ENCODE data around the gene GPS1. TPM values are rescaled to one million over a fixed set of nuclear protein-coding genes. Genes with fewer than 3 reads are reported as not detected.

Gene GPS1
- total RNA-seq, 1 donor from 2014 or later = 105 TPM

- no peak for DNase-seq (ENCODE audit: low spot score in 2 of 2, unreplicated experiment in 2 of 2)
- no peak for TF ChIP-seq CTCF (IDR thresholded peaks at IDR 0.05; ENCODE audit: unreplicated experiment)
- Mint-ChIP-seq H3K27ac (no peak overlapping the region), H3K4me1 (peaks cover 11% of the 10 kb centered on the region), H3K4me3 (no peak overlapping the region), H3K36me3 (no peaks in the 10 kb centered on the region), H3K9me3 (no peaks in the 10 kb centered on the region), H3K27me3 (ENCODE audit: low read depth) (no peaks in the 10 kb centered on the region)
Measured at GRCh38 chr17:82016061-82016874, 35.4 kb upstream of the GPS1 start.

- Mint-ChIP-seq H3K4me3 (no peak overlapping the region), H3K27ac (no peak overlapping the region), H3K4me1 (peaks cover 16% of the 10 kb centered on the region), H3K36me3 (no peaks in the 10 kb centered on the region), H3K27me3 (ENCODE audit: low read depth) (no peaks in the 10 kb centered on the region), H3K9me3 (no peaks in the 10 kb centered on the region)
- no peak for TF ChIP-seq CTCF (IDR thresholded peaks at IDR 0.05; ENCODE audit: unreplicated experiment)
- no peak for DNase-seq (ENCODE audit: low spot score in 2 of 2, unreplicated experiment in 2 of 2)
Measured at GRCh38 chr17:82016875-82017459, 34.7 kb upstream of the GPS1 start.

GRCh38 chr17:82017612-82018151 lies 34.0 kb upstream of the GPS1 start:
- no peak overlapping the region for H3K27ac Mint-ChIP-seq
- no peaks in the 10 kb centered on the region for H3K27me3 Mint-ChIP-seq (ENCODE audit: low read depth)
- H3K4me1 Mint-ChIP-seq = peaks cover 17% of the 10 kb centered on the region
- no peak for TF ChIP-seq CTCF (IDR thresholded peaks at IDR 0.05; ENCODE audit: unreplicated experiment)
- no peak overlapping the region for H3K4me3 Mint-ChIP-seq
- no peak for DNase-seq (ENCODE audit: low spot score in 2 of 2, unreplicated experiment in 2 of 2)
- no peaks in the 10 kb centered on the region for H3K9me3 Mint-ChIP-seq
- no peaks in the 10 kb centered on the region for H3K36me3 Mint-ChIP-seq

GRCh38 chr17:82018152-82018988 lies 33.3 kb upstream of the GPS1 start:
- Mint-ChIP-seq H3K27me3 (ENCODE audit: low read depth) (no peaks in the 10 kb centered on the region), H3K4me3 (no peak overlapping the region), H3K36me3 (no peaks in the 10 kb centered on the region), H3K9me3 (no peaks in the 10 kb centered on the region), H3K4me1 (peaks cover 14% of the 10 kb centered on the region), H3K27ac (no peak overlapping the region)
- DNase-seq (ENCODE audit: low spot score in 2 of 2, unreplicated experiment in 2 of 2) = no peak
- no peak for TF ChIP-seq CTCF (IDR thresholded peaks at IDR 0.05; ENCODE audit: unreplicated experiment)

GRCh38 chr17:82018989-82019689 lies 32.6 kb upstream of the GPS1 start:
- H3K4me1 Mint-ChIP-seq = peaks cover 20% of the 10 kb centered on the region
- no peaks in the 10 kb centered on the region for H3K36me3 Mint-ChIP-seq
- no peak overlapping the region for H3K27ac Mint-ChIP-seq
- no peaks in the 10 kb centered on the region for H3K9me3 Mint-ChIP-seq
- TF ChIP-seq CTCF (IDR thresholded peaks at IDR 0.05; ENCODE audit: unreplicated experiment) = no peak
- H3K27me3 Mint-ChIP-seq (ENCODE audit: low read depth) = no peaks in the 10 kb centered on the region
- H3K4me3 Mint-ChIP-seq = peak overlapping the region; percentile 24
- no peak for DNase-seq (ENCODE audit: low spot score in 2 of 2, unreplicated experiment in 2 of 2)
